ENCODE data around the gene ACO2. TPM values are rescaled to one million over a fixed set of nuclear protein-coding genes. Genes with fewer than 3 reads are reported as not detected.

Gene ACO2
- total and polyA plus RNA-seq, 12 donors, result 180 to 1,020 (median 893) TPM

GRCh38 chr22:41444360-41445128 lies 24.4 kb upstream of the ACO2 start:
- TF ChIP-seq CTCF (IDR thresholded peaks at IDR 0.05), result no peak
- 0% methylated on average over 35 of the region's 35 CpGs for WGBS, 2 donors
- intact Hi-C loops (cut with DNase I), result loop anchor here in 1 of 10 donors (2.0 kb wide), 1 partner anchor 34 kb away; no protein-coding TSS in a partner anchor
- peak; percentile 42 to 71 (median 64) for ATAC-seq
- Histone ChIP-seq H3K27me3 (no peaks in the 10 kb centered on the region), H3K9me3 (no peaks in the 10 kb centered on the region), H3K27ac (peak overlapping the region; percentile 98 to 100 (median 100)), H3K36me3 (peaks cover 0 to 42% (median 10%) of the 10 kb centered on the region in 9 donors), H3K4me3 (peak overlapping the region; percentile 82 to 99 (median 96)), H3K4me1 (peaks cover 11 to 56% (median 50%) of the 10 kb centered on the region in 9 donors)
- peak; percentile 88 to 92 for DNase-seq

GRCh38 chr22:41445129-41446056 lies 23.5 kb upstream of the ACO2 start:
- Histone ChIP-seq H3K4me1 (peaks cover 9 to 47% (median 44%) of the 10 kb centered on the region in 9 donors), H3K9me3 (no peaks in the 10 kb centered on the region), H3K36me3 (peaks cover 0 to 34% (median 8%) of the 10 kb centered on the region in 9 donors), H3K27me3 (no peaks in the 10 kb centered on the region), H3K4me3 (peak overlapping the region; percentile 82 to 99 (median 96)), H3K27ac (peak overlapping the region; percentile 98 to 100 (median 100))
- TF ChIP-seq CTCF (IDR thresholded peaks at IDR 0.05), result no peak
- intact Hi-C loops (cut with DNase I), result loop anchor here in 2 of 10 donors (2.0 kb wide), 1 partner anchor 35 kb away; no protein-coding TSS in a partner anchor
- 0 to 1% methylated on average over 22 of the region's 22 CpGs for WGBS, 2 donors
- ATAC-seq (no peak), DNase-seq (peak in 1 of 2 donors; percentile 58)

GRCh38 chr22:41446057-41446501 lies 22.8 kb upstream of the ACO2 start:
- Histone ChIP-seq H3K27ac (peak overlapping the region; percentile 98 to 100 (median 100)), H3K4me3 (peak overlapping the region; percentile 82 to 99 (median 96)), H3K36me3 (peaks cover 0 to 27% (median 2%) of the 10 kb centered on the region in 9 donors), H3K9me3 (no peaks in the 10 kb centered on the region), H3K27me3 (no peaks in the 10 kb centered on the region), H3K4me1 (peaks cover 6 to 41% (median 38%) of the 10 kb centered on the region in 9 donors)
- WGBS, 2 donors, result 0 to 1% methylated on average over 34 of the region's 34 CpGs
- no peak for TF ChIP-seq CTCF (IDR thresholded peaks at IDR 0.05)
- DNase-seq, result peak; percentile 24 to 52
- ATAC-seq, result no peak
- intact Hi-C loops (cut with DNase I), result loop anchor here in 1 of 10 donors (2.0 kb wide), 1 partner anchor 35 kb away; no protein-coding TSS in a partner anchor
